RWPE1 (cell line): ENCODE measurements around the gene SAXO2.
"Not testable (repeated sequence)": the region's sequence is repeated elsewhere in the genome, so short reads cannot be mapped to it uniquely, and the experiment has no call there.

ENCODE experiments used
- CTCF ChIA-PET: fragments of 350-600 bp; sonication (Branson Sonifier 250); formaldehyde crosslinking; extraction: SDS; loops from one replicate; lab custom pipeline; 2021; lab: Yijun Ruan, JAX
- POLR2A ChIA-PET: fragments of 400-600 bp; formaldehyde crosslinking; extraction: SDS; loops from one replicate; lab custom pipeline; 2020; ENCODE audit warnings: antibody characterized with exemption; ENCODE audit not compliant: low non-redundant PET; lab: Yijun Ruan, JAX
- DNase-seq: peaks from one replicate; pipeline ENCODE4 v3.0.0; 2012; ENCODE audit warnings: low spot score
- H3K27ac ChIP-seq: fragments of 450-650 bp; 2 replicates; pipeline ENCODE4 v1.5.1; 2017
- TF ChIP-seq, protein P1 (sequence below): fragments of 450-650 bp; conservative IDR thresholded peaks from 2 replicates; pipeline ENCODE4 v1.5.1; 2017; ENCODE audit warnings: low read depth, mild to moderate bottlenecking

SAXO2 gene

DNA sequence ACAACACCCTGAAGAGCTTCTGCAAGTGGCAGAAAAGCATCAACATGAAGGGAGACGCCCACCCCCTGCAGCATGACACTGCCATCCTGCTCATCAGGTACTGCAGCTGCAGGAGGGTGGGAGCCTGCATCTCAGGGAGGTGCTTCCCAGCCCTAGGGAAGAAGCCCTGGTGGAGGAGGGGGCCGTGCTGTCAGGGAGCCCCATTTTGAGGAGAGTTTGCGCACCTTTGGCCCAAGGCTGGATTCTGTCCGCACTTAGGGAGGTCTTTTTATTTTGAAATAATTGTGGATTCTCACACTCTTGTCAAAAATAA, 42.1 kb downstream of the SAXO2 start:
- TF ChIP-seq, protein P1, sequence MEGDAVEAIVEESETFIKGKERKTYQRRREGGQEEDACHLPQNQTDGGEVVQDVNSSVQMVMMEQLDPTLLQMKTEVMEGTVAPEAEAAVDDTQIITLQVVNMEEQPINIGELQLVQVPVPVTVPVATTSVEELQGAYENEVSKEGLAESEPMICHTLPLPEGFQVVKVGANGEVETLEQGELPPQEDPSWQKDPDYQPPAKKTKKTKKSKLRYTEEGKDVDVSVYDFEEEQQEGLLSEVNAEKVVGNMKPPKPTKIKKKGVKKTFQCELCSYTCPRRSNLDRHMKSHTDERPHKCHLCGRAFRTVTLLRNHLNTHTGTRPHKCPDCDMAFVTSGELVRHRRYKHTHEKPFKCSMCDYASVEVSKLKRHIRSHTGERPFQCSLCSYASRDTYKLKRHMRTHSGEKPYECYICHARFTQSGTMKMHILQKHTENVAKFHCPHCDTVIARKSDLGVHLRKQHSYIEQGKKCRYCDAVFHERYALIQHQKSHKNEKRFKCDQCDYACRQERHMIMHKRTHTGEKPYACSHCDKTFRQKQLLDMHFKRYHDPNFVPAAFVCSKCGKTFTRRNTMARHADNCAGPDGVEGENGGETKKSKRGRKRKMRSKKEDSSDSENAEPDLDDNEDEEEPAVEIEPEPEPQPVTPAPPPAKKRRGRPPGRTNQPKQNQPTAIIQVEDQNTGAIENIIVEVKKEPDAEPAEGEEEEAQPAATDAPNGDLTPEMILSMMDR: no peak
- no peak overlapping the region for H3K27ac ChIP-seq
- ChIA-PET CTCF (no interaction called here), POLR2A (no interaction called here)
- DNase-seq: no peak

DNA sequence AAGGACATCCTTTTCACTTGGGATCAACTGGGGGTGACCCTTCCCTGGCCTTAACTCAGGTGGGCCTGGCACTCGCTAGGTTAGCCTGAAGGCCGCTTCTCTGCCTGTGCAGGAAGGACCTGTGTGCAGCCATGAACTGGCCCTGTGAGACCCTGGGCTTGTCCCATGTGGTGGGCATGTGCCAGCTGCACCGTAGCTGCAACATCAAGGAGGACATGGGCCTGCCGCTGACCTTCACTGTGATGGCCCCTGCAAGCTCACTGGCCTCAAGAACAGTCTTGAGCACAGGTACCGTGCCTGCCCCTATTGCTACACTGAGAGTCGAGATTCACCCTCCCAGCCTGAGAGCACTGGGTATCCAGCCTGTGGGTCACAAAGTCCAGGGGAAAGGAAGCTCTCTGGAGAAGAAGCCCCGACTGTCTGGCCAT, 43.0 kb downstream of the SAXO2 start:
- H3K27ac ChIP-seq: no peak overlapping the region
- ChIA-PET POLR2A (no interaction called here), CTCF (no interaction called here)
- no peak for DNase-seq
- TF ChIP-seq, protein P1: no peak

DNA sequence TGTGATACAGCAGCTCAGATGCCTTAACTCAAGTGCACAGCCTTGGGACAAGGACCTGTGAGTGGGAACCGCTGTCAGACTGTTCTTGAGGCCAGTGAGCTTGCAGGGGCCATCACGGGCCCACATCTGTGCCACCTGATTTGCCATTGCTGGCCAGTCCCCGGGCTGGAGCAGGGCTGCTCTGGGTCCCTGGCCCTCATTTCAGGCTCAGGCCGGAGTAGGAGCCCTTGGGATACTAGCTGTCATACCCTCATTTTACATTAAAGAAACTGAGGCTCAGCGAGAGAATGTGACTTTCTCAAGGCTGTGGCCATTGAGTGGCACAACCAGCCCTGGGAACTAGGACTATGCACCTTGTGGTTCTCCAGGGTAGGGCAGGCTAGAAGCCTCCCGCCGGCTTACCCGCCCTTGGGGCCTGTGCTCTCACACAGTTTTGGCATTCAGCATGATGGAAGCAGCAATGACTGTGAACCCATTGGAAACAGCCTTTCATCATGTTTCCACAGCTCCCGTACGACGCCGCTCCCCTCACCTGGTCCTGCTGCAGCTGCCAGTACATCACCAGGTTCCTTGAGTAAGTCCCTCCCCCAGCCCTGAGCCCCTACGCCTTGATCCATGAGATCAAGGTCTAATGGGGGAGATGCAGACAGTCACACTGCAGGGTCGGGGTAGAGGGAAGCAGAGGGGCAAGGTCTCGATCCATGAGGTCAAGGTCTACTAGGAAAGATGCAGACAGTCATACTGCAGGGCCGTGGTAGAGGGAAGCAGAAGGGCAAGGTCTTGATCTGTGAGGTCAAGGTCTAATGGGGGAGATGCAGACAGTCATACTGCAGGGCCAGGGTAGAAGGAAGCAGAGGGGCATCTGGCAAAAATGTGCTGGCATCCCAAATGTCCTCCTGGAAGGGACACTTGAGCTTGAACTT, 44.4 kb downstream of the SAXO2 start:
- CTCF ChIA-PET: interaction anchor here (0.6 kb wide), 1 partner anchor 88 kb away, joined by 3 read pairs; no protein-coding TSS in a partner anchor

GRCh38 chr15:82307714-82308081, 45.1 kb downstream of the SAXO2 start:
- no peak overlapping the region for H3K27ac ChIP-seq
- DNase-seq: no peak
- ChIA-PET POLR2A (no interaction called here), CTCF (interaction anchor here (0.6 kb wide), 1 partner anchor 88 kb away, joined by 3 read pairs; no protein-coding TSS in a partner anchor)
- TF ChIP-seq, protein P1: no peak

More for the DNA sequence above, 44.4 kb downstream of the SAXO2 start:
- no peak overlapping the region for H3K27ac ChIP-seq
- no peak for DNase-seq
- TF ChIP-seq, protein P1: no peak
- POLR2A ChIA-PET: no interaction called here

DNA sequence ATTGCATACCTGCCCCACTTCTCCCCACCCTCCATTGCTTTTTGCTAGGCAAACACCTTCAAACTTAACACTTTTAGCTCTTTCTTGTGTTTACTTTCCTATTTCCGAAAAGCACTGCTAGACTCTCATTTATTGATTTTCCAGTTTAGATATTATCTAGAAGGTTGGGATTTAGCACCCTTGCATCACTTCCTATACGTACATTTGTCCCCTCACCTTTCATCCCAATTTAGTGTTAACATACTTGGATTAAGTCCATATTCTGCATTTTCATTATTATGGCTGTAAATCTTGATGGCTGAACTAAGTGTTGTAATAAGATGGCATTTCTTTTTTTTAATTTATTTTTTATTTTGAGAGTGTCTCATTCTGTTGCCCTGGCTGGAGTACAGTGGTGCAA, 47.2 kb downstream of the SAXO2 start:
- TF ChIP-seq, protein P1: no peak
- DNase-seq: no peak
- no peak overlapping the region for H3K27ac ChIP-seq
- POLR2A ChIA-PET: no interaction called here
- CTCF ChIA-PET: no interaction called here

- H3K27ac ChIP-seq, DNase-seq, CTCF ChIA-PET, POLR2A ChIA-PET: not testable (repeated sequence)
Observed at GRCh38 chr15:82311321-82311720, 48.7 kb downstream of the SAXO2 start.
